ENCODE results near the gene CHKB.

Gene CHKB

GRCh38 chr22:50573491-50574382, 8.9 kb downstream of the CHKB start:
- DNase-seq (ENCODE audit: low read depth, low spot score) = no peak

GRCh38 chr22:50572965-50573364, 9.7 kb downstream of the CHKB start:
- no peak for DNase-seq (ENCODE audit: low read depth, low spot score)

GRCh38 chr22:50571264-50572175, 11.1 kb downstream of the CHKB start:
- DNase-seq (ENCODE audit: low read depth, low spot score) = no peak

GRCh38 chr22:50570861-50571260, 11.8 kb downstream of the CHKB start:
- no peak for DNase-seq (ENCODE audit: low read depth, low spot score)

- no peak for DNase-seq (ENCODE audit: low read depth, low spot score)
These were observed 12.6 kb downstream of the CHKB start for GRCh38 chr22:50569896-50570535.

GRCh38 chr22:50569041-50569459, 13.6 kb downstream of the CHKB start:
- no peak for DNase-seq (ENCODE audit: low read depth, low spot score)

- no peak for DNase-seq (ENCODE audit: low read depth, low spot score)
These were observed 14.0 kb downstream of the CHKB start for GRCh38 chr22:50568626-50569025.

GRCh38 chr22:50567721-50568252, 14.9 kb downstream of the CHKB start:
- DNase-seq (ENCODE audit: low read depth, low spot score) = no peak

GRCh38 chr22:50564289-50564688, 18.4 kb downstream of the CHKB start:
- DNase-seq (ENCODE audit: low read depth, low spot score) = no peak

GRCh38 chr22:50563413-50564160, 19.1 kb downstream of the CHKB start:
- DNase-seq (ENCODE audit: low read depth, low spot score) = no peak

- peak; percentile 97 for DNase-seq (ENCODE audit: low read depth, low spot score)
These were observed 19.9 kb downstream of the CHKB start, which contains the start of gene SYCE3 for GRCh38 chr22:50562523-50563412. Gene SYCE3 (minus strand): TSS chr22:50562919. CDS start chr22:50556405, 6,514 bp downstream.

GRCh38 chr22:50561401-50562358, 21.0 kb downstream of the CHKB start:
- no peak for DNase-seq (ENCODE audit: low read depth, low spot score)

GRCh38 chr22:50560034-50560433, 22.6 kb downstream of the CHKB start:
- no peak for DNase-seq (ENCODE audit: low read depth, low spot score)

- no peak for DNase-seq (ENCODE audit: low read depth, low spot score)
These were observed 25.9 kb downstream of the CHKB start for GRCh38 chr22:50556703-50557102.

GRCh38 chr22:50553310-50553709, 29.3 kb downstream of the CHKB start:
- DNase-seq (ENCODE audit: low read depth, low spot score) = no peak

- no peak for DNase-seq (ENCODE audit: low read depth, low spot score)
These were observed 31.4 kb downstream of the CHKB start for GRCh38 chr22:50551160-50551752.

- no peak for DNase-seq (ENCODE audit: low read depth, low spot score)
These were observed 32.3 kb downstream of the CHKB start for GRCh38 chr22:50550395-50550794.

Measured in astrocyte of the hippocampus (primary cell).